Bone marrow (tissue), 2 donors: ENCODE measurements around the gene CMTR1.
A peak's percentile ranks its signal among the peaks of the same experiment; 100 is the strongest.
"Not testable (repeated sequence)": the region's sequence is repeated elsewhere in the genome, so short reads cannot be mapped to it uniquely, and the experiment has no call there.

Experiments used
- DNase-seq, 2 donors: peaks; one replicate each; lab custom pipeline; 2025; lab: John Stamatoyannopoulos, UW

The CMTR1 gene, protein sequence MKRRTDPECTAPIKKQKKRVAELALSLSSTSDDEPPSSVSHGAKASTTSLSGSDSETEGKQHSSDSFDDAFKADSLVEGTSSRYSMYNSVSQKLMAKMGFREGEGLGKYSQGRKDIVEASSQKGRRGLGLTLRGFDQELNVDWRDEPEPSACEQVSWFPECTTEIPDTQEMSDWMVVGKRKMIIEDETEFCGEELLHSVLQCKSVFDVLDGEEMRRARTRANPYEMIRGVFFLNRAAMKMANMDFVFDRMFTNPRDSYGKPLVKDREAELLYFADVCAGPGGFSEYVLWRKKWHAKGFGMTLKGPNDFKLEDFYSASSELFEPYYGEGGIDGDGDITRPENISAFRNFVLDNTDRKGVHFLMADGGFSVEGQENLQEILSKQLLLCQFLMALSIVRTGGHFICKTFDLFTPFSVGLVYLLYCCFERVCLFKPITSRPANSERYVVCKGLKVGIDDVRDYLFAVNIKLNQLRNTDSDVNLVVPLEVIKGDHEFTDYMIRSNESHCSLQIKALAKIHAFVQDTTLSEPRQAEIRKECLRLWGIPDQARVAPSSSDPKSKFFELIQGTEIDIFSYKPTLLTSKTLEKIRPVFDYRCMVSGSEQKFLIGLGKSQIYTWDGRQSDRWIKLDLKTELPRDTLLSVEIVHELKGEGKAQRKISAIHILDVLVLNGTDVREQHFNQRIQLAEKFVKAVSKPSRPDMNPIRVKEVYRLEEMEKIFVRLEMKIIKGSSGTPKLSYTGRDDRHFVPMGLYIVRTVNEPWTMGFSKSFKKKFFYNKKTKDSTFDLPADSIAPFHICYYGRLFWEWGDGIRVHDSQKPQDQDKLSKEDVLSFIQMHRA

DNA sequence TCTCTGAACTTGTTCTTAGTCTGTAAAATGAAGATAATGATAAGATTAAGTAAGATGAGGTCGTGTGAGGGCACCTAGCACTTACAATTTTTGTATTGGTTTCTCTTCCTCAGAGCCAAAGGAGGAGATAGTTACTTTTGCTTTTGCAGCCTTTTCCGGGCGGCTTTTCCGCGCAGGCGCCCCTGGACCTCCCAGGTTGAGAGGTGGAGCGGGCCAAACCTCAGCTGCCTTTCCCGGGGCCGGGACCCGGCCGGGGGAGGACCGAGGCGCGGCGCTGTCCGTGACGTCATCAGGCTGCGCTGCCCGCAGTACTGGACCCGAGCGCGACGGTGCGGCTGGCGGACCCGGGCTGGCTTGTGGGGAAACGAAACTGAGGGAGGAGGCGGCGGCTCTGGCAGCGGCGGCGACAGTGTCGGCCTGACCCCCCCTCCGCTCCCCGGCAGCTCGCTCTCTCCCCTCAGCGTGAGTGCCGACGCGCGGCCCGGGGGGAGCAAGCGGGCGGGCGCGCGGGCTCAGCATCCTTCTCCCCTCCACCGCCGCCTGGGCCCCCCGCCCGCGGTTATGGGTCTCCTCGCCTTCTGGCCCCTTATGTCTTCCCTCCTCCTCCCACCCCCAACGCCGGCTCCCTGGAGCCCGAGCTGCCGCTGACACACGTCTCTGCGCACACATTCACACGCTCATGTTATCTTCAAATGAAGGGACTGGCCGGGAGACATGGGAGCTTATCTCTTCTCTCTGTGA is at the start of gene CMTR1:
CMTR1 (plus strand) TSS at position 306 of the 741 bp plus-strand sequence. CDS start 2,409 bp downstream, outside the sequence.
- peak; percentile 91 to 93 for DNase-seq

DNA sequence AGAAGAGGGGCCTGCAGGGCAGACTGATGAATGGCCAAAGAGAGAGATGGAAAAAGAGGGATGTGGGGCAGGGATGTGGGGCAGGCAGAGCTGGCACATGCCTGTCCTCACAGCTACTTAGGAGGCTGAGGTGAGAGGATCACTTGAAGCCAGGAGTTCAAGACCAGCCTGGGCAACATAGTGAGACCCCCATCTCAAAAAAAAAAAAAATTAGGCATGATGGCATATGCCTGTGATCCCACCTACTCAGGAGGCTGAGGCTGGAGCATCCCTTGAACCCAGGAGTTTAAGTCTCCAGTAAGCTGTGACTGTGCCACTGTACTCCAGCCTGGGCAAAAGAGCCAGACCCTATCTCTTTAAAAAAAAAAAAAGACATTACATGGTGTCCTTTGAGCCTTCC is 44.4 kb upstream of the CMTR1 start:
- DNase-seq, result no peak

DNA sequence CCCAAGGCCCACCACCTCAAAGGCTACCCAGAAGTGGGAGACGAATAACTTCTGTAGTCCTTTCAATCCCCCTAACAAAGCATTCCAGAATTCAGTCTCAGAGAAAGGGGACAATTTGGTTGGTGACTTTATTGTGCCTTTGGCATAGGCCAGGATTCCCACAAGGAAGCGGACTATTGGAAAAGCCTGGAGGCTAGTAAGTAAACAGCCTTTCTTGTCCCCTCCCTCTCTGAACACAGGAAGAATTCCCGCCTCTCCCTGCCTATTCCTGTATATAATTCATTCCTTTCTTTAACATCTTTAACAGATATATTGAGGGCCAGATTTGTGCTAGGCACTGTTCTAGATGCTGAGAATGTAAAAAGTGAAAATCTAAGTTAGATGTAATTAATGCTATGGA is 43.2 kb upstream of the CMTR1 start:
- no peak for DNase-seq

DNA sequence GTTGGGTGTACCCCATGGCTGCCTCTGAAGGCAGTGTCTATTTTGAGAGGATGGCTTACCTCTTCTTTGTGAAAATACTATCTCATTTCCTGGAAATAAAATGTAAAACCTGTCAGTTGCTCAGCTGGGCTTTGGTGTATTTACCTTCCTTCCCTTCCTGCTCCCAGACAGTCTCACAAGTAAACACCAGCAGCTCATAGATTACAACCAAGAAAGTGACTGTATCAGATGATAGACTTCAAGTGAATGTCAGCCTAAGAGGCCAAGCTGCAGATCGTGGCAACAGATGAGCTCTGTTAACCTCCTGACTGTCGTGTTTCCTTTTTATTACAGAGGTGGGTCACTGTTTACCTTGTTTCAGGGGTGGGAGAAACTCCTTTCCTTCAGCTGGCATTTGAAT is 41.9 kb upstream of the CMTR1 start:
- no peak for DNase-seq

DNA sequence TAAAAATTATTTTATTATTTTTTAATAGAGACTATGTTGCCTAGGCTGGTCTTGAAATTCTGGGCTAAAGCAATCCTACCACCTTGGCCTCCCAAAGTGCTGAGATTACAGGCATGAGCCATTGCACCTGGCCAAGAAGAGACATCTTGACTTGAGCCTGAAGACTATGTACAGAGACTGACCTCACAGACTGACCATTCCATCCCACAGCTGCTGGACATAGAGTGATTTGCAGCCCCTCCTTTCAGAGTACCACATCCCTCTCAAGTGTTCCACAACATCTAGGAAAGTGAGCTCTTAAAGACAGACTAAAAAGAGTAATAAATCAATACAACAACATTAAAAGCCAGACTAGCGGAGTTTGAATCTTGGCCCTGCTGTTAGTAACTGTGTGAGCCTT is 40.2 kb upstream of the CMTR1 start:
- DNase-seq, result no peak

DNA sequence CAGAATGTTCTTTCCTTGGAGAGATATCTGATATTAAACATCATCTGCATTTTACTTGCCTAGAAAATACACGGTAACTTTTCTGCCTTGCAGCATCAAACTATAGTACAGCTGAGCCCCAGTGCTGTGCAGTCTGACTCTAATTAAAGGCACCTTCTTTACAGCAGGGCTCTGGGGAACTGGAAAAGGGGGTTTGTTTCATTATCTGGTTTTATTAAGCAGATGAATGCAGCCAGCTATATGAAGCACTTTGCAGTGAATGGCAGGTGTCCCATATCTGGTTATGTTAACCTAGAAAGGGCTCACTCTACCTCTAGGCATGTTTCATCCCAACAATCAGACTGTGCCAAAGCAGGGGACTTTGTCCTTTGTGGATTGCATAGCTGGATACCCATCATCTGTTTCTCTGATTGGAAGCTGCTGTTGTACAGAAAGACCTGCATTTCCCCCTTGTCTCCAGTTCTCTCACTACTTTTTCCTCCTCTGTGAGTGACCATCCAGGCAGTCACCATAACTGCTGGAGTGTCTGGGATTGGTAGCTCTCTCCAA is 39.6 kb upstream of the CMTR1 start:
- DNase-seq, result no peak

DNA sequence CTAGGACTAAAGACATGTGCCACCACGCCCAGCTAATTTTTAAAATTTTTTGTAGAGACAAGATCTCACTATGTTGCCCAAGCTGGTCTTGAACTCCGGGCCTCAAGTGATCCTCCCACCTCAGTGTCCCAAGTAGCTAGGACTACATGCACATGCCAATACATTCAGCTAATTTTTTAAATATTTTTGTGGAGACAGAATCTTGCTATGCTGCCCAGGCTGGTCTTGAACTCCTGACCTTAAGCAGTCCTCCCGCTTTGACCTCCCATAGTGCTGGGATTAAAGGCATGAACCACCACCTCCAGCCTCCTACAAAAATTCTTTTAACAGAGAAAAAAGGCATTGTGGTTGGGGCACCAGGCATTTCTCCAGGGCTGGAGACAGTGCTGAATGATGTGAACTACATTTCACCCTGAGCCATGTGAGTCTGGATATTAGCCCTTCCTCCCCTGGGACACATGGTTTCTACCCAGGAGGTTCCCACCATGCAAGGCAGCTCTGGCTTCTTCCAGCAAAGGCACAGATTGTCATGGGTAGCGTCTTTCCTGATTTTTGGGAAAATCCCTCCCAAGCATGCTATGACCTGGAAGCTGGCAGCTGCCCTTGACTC is 36.3 kb upstream of the CMTR1 start:
- no peak for DNase-seq

DNA sequence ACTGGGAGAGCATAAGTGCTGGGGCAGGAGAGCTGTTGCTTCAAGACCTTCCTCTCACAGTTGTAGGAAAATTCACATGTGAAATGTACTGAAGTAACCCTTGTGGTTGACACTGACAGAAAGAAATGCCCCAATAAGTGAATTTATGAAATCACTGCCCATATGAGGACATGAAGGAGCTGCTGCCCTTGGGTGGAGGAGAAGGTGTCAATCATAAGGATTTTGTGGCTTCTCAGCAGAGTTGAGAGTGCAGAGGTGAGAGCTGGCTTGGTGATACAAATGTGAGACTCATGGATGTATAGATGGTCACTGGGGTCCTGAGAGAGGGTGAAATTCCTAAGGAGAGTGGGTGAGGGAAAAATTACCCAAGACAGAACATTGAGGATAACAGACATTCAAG is 33.9 kb upstream of the CMTR1 start:
- DNase-seq, result no peak

DNA sequence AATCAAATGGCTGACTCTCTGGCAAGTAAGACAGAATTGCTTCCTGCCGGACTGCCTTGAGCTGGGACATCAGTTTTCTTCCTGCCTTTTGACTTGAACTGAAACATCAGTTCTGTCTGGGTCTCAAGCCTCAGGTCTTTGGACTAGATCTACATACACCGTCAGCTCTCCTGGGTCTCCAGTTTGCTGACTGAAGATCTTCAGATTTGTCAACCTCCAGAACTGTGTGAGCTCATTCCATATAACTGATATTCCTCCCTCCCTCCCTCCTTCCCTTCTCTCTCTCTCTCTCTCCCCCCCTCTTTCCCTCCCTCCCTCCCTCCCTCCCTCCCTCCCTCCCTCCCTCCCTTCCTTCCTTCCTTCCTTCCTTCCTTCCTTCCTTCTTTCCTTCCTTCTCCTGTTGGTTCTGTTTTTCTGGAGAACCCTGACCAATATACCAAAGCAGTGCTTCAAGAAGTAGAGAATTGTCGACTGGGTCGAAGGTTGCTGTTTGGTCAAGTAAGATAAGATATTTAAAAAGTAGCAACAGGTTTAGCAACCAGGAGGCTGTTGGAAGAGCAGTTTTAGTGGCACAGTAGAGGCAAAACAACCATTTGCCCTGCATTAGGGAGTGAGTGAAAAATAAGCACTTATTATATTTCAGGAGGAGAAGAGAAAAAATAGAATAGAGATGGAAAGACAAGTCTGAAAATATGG is 33.1 kb upstream of the CMTR1 start:
- no peak for DNase-seq

DNA sequence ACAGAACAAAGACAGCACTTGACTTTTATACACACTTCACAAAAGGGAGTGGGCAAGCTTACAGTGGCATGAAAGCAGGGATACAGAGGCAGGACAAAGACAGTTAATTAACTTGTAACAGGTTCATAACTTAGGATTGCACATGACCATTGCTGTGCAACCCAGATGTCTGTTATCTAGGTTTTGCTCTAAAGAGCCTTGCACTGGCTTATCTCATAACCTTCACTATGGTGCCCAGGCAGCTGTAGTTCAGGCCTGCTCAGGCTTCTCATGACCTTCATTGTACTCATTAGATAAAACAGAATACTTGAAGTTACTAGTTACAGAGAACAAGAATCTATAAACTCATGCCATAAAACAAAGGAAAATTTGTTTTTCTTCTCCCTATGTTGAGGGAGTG is 31.4 kb upstream of the CMTR1 start:
- not testable (repeated sequence) for DNase-seq

DNA sequence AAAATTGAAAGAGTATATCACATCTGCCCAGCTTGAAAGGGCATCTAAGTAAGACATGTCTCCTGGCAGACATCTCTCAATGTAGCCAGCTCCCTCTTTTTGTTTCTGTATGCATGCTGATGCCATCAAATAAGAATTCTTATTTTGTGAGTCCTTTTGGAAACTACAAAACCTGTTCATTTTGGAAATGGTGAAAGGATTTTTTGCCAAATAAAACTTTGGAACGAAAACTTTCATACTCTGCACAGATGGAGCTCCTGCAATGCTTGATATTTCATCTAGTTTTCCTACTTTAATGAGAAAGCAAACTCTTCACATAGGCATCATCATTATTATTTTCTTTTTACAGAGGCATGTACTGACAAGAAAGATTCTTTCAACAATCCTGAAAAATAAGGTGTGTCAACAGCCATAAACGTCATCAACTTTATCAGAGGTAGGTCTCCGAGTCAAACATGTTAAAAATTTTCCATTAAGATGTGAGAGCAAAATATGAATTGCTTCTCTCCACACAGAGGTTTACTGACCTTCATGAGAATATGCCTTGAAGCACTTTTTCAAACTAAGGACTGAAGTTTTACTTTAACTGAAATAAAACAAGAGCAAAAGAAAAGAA is 26.2 kb upstream of the CMTR1 start:
- no peak for DNase-seq

DNA sequence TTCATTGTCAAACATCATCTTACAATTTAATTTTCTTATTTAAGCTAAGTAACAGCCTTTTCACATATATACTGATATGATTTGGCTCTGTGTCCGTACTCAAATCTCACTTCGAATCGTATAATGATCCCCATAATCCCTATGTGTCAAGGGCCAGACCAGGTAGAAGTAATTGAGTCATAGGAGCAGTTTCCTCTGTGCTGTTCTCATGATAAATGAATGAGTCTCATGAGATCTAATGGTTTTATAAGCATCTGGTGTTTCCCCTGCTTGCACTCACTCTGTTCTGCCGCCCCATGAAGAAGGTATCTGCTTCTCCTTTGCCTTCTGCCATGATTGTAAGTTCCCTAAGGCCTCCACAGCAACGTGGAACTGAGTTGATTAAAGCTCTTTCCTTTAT is 25.1 kb upstream of the CMTR1 start:
- no peak for DNase-seq

DNA sequence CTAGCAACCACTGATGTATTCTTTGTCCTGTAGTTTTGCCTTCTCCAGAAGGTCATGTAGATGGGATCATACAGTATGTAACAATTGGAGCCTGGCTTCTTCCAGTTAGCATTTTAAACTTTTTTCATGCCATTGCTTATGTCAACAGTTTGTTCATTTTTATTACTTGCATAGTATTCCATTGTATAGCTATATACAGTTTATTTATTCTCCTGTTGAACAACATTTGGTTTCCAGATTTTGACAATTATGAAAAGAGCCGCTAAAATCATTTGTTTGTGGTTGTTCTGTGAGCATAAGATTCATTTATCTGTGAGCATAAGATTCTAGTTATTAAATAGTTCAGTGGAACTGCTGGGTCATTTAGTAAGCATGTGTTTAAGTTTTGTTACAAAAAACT is 23.5 kb upstream of the CMTR1 start:
- DNase-seq, result no peak

DNA sequence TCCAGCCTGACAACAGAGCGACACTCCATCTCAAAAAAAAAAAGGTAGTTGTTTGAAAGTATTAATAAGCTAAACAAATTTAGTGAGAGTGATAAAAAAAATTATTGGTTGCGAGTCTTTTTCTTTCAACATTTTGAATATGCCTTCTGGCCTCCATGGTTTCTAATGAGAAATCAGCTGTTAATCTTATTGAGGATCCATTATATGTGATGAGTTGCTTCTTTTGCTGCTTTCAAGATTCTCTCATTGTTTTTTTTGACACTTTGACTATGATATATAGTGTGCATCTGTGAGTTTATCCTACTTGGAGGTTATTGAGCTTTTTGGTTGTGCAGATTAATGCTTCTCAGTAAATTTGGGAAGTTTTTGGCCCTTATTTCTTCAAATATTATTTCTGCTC is 15.6 kb upstream of the CMTR1 start:
- DNase-seq, result no peak

DNA sequence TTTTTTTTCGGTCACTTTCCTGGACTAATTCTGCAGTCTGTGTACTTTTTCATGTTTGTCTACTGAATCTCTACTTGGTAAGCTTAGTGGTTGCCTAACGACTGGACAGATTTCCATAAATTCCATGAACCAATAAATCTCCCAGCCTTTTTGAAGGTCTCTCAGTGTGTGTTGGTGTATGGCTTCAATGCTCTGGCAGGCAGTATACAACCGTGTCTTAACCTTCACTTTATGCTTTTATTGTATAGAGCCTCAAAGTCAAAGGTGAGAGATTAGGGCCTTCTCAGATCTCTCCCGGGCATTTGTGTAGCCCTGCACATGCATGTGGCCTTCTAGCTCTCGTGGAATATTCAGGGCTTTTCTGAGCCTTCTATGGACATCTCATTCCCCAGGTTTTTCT is 14.3 kb upstream of the CMTR1 start:
- DNase-seq, result no peak

DNA sequence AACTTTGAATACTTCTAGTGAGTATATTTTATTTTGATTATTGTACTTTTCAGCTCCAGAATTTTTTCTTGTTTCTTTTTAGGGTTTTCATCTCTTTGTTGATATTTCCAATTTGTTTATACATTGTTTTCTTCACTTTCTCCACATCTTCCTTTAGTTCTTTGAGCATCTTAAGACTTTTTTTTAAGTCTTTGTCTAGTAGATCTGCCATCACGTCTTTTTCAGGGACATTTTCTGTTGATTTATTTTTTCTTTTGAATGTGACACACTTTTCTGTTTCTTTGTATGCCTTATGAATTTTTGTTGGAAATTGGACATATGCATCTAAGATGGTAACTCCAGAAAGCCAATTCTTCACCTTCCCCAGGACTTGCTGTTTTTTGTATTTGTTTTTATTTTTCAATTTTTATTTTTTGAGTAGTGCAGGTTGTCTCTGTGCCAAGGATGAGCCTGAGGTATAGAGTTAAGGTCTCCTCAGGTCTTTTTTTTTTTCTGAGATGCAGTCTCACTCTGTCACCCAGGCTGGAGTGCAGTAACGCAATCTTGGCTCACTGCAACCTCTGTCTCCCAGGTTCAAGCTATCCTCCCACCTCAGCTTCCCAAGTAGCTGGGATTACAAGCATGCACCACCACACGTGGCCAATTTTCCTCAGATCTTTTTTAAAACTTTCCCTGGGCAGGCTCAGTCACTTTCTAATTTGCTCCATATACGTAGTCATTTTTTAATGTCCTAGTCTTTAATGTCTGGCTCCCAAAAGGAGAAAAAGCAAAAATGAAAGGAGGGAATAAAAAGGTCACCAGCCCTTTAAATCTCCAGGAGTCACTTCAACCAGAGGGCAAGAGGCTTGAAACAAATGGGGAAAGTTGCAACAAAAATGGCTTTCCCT is 6.7 kb upstream of the CMTR1 start:
- DNase-seq, result no peak

DNA sequence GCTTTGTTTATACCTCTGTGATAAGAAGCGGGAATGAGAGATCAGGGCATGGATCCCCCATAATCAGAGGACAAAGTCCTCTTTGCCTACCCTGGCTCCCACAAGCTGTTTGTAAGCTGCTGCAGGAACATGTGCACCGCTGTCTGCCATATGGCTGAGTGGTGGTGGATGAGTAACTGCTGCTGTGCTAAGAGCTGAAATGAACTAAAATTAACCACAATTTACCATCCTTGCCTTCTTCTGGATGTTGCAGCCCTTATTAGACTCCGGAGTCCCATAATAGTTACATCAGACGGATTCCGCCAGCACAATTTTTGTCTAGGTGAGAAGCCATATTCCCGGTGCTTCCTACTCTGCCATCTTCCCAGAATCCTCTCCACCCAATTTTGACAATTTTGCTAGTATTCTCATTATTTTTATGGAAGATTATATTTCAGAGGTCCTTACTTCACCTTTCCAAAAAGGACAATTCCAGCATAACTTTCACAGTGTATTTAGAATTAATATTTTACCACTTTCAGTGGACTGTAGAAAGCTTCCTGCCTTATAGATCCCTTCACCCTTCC is 6.0 kb upstream of the CMTR1 start:
- DNase-seq, result no peak

DNA sequence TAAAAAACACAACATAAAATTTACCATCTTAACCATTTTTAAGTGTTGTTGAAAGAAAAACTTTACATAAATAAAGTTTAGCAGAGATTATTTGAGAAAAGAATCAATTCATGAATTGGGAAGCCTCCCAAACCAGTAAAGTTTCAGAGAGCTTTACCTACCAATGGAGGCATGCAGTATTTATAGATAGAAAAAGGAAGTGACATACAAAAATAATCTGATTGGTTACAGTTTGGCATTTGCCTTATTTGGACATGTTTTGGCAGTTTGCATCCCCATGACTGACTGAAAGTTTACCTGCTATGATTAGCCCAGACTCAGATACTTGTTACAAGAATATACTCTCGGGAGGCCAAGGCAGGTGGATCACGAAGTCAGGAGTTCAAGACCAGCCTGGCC is 3.7 kb upstream of the CMTR1 start:
- DNase-seq, result no peak

DNA sequence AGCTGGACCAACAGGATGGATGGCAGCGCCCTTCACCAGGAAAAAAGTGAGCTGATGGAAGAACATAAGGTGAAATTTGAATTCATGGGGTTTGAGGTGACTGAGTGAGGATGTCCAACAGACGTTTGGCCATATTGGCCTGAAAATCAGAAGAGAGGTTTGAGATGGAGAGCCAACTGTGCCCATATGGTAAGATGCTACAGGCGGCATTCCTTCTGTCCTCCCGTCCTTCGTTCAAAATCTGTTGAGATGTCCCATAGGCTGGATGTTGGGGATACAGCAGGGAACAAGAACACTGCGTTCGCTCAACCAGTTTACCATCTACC is 468 bp upstream of the CMTR1 start:
- no peak for DNase-seq
